HCT116 (cell line): ENCODE data around the gene CTBP2. TPM values are rescaled to one million over a fixed set of nuclear protein-coding genes. Genes with fewer than 3 reads are reported as not detected.

Source experiments
- ATAC-seq: fragments of 200-7000 bp; cut with Tn5 transposase; 2 replicates; pipeline ENCODE4 v1.9.1; 2020; ENCODE audit warnings: mild to moderate bottlenecking, moderate library complexity
- BruUV-seq: library from RNA; stranded (reverse); fragments of 400-500 nt; replicated peaks from 2 replicates; lab custom pipeline; 2021; lab: Mats Ljungman, UMichigan
- CTCF ChIA-PET: fragments of 300-600 bp; sonication (Branson Sonifier 250); formaldehyde crosslinking; loops from one replicate; lab custom pipeline; 2021; ENCODE audit warnings: antibody characterized with exemption; lab: Charles Lee
- POLR2A ChIA-PET: fragments of 300-600, 350-600 bp; sonication (Branson Sonifier 250); formaldehyde crosslinking; loops from one replicate; lab custom pipeline; 2021; ENCODE audit warnings: antibody characterized with exemption; lab: Charles Lee
- RAD21 ChIA-PET, 2 experiments: fragments of 300-600 bp; sonication (Branson Sonifier 250); formaldehyde crosslinking; loops; one replicate each; lab custom pipeline; 2023; ENCODE audit warnings: low total read pairs in 2 of 2; ENCODE audit not compliant: uncharacterized antibody in 2 of 2, unreplicated experiment in 2 of 2, low non-redundant PET in 1 of 2; lab: Charles Lee
- DNase-seq: peaks from one replicate; pipeline ENCODE4 v3.0.0-alpha.2; 2010; ENCODE audit warnings: low read depth, low spot score
- H2AFZ ChIP-seq: fragments of 200-600 bp; shearing (Covaris generic), sonication (generic); 2 replicates; pipeline ENCODE4 v1.6.1; 2017; ENCODE audit warnings: low read depth, mixed run types, mixed read lengths, antibody characterized with exemption, low read length; ENCODE audit not compliant: poor library complexity, severe bottlenecking
- H3K27ac ChIP-seq: 2 replicates; pipeline ENCODE4 v1.5.1; 2012; ENCODE audit warnings: low read depth, low read length
- H3K27me3 ChIP-seq: fragments of 200-600 bp; sonication (generic); 2 replicates; pipeline ENCODE4 v1.6.1; 2016; ENCODE audit warnings: mixed run types, low read length, mixed read lengths; ENCODE audit not compliant: insufficient read depth
- H3K36me3 ChIP-seq, 2 experiments: fragments of 200-500 bp in 1 of 2; fragments of 200-600 bp in 1 of 2; sonication (Bioruptor generic) in 1 of 2; sonication (generic) in 1 of 2; 2 replicates each; pipeline versions ENCODE4 v1.5.1 to v1.6.1; 2014 to 2016; ENCODE audit warnings: low read length in 2 of 2, inconsistent platforms in 1 of 2, mixed read lengths in 1 of 2, mixed run types in 1 of 2; ENCODE audit not compliant: insufficient read depth in 2 of 2, control insufficient read depth in 1 of 2
- H3K4me1 ChIP-seq, 2 experiments: fragments of 200-600 bp in 1 of 2; sonication (generic) in 1 of 2; 2 replicates each; pipeline versions ENCODE4 v1.5.1 to v1.6.1; 2012 to 2017; ENCODE audit warnings: low read length in 2 of 2, inconsistent platforms in 1 of 2, mild to moderate bottlenecking in 1 of 2, mixed read lengths in 1 of 2, mixed run types in 1 of 2, moderate library complexity in 1 of 2; ENCODE audit not compliant: insufficient read depth in 2 of 2, control insufficient read depth in 1 of 2
- H3K4me2 ChIP-seq: fragments of 200-600 bp; sonication (generic); 2 replicates; pipeline ENCODE4 v1.6.1; 2017; ENCODE audit warnings: mixed run types, low read length, mixed read lengths
- H3K4me3 ChIP-seq, 2 experiments: fragments of 200-600 bp in 1 of 2; sonication (generic) in 1 of 2; replicated peaks in 1 of 2; 2 replicates each; pipeline ENCODE4 v1.5.1; 2011 to 2016; ENCODE audit warnings: low read length in 2 of 2, control low read depth in 1 of 2, low read depth in 1 of 2, mild to moderate bottlenecking in 1 of 2, mixed read lengths in 1 of 2, mixed run types in 1 of 2
- H3K79me2 ChIP-seq: fragments of 200-600 bp; sonication (generic); 2 replicates; pipeline ENCODE4 v1.6.1; 2017; ENCODE audit warnings: mild to moderate bottlenecking, mixed run types, low read length, moderate library complexity, mixed read lengths; ENCODE audit not compliant: insufficient read depth
- H3K9ac ChIP-seq: fragments of 200-600 bp; sonication (generic); 2 replicates; pipeline ENCODE4 v1.6.1; 2016; ENCODE audit warnings: low read length, mixed read lengths
- H3K9me2 ChIP-seq: fragments of 200-600 bp; sonication (generic), shearing (Covaris generic); 2 replicates; pipeline ENCODE4 v1.6.1; 2017; ENCODE audit warnings: mixed run types, mild to moderate bottlenecking, moderate library complexity; ENCODE audit not compliant: insufficient read depth
- H3K9me3 ChIP-seq, 2 experiments: fragments of 200-500 bp in 1 of 2; fragments of 200-600 bp in 1 of 2; sonication (Bioruptor generic) in 1 of 2; sonication (generic) in 1 of 2; 2 replicates each; pipeline ENCODE4 v1.6.1; 2014 to 2017; ENCODE audit warnings: low read length in 2 of 2, mixed read lengths in 2 of 2, inconsistent platforms in 1 of 2, low read depth in 1 of 2, mild to moderate bottlenecking in 1 of 2, mixed run types in 1 of 2, moderate library complexity in 1 of 2; ENCODE audit not compliant: control insufficient read depth in 1 of 2, insufficient read depth in 1 of 2
- H4K20me1 ChIP-seq: fragments of 200-600 bp; sonication (generic), shearing (Covaris generic); 2 replicates; pipeline ENCODE4 v1.6.1; 2017; ENCODE audit warnings: mixed run types, mild to moderate bottlenecking, moderate library complexity; ENCODE audit not compliant: insufficient read depth
- CBX3 ChIP-seq: IDR thresholded peaks from 2 replicates; pipeline ENCODE4 v1.6.1; 2012; ENCODE audit warnings: low read depth
- EGR1 ChIP-seq: IDR thresholded peaks from 2 replicates; pipeline ENCODE4 v1.6.1; 2012; ENCODE audit warnings: low read depth
- EZH2phosphoT487 ChIP-seq: fragments of 200-600 bp; IDR thresholded peaks from 2 replicates; pipeline ENCODE4 v1.6.1; 2018; ENCODE audit warnings: antibody characterized with exemption, borderline replicate concordance
- FOSL1 ChIP-seq: IDR thresholded peaks from 2 replicates; pipeline ENCODE4 v1.6.1; 2012; ENCODE audit warnings: low read depth
- JUND ChIP-seq: IDR thresholded peaks from 2 replicates; pipeline ENCODE4 v1.6.1; 2012
- POLR2AphosphoS5 ChIP-seq: IDR thresholded peaks from 2 replicates; pipeline ENCODE4 v1.6.1; 2011; ENCODE audit warnings: mild to moderate bottlenecking, low read depth, low read length, moderate library complexity
- RAD21 ChIP-seq: IDR thresholded peaks from 2 replicates; pipeline ENCODE4 v1.6.1; 2012; ENCODE audit warnings: low read depth, mild to moderate bottlenecking
- SIN3A ChIP-seq: IDR thresholded peaks from 2 replicates; pipeline ENCODE4 v1.6.1; 2012; ENCODE audit warnings: low read depth
- SP1 ChIP-seq: IDR thresholded peaks from 2 replicates; pipeline ENCODE4 v1.6.1; 2012; ENCODE audit warnings: low read depth
- SRF ChIP-seq: IDR thresholded peaks from 2 replicates; pipeline ENCODE4 v1.6.1; 2012; ENCODE audit warnings: low read depth
- TCF7L2 ChIP-seq: IDR thresholded peaks from 2 replicates; pipeline ENCODE4 v1.7.0; 2011; ENCODE audit warnings: borderline replicate concordance, inconsistent platforms; ENCODE audit not compliant: insufficient read depth, insufficient read length; ENCODE audit errors: extremely low read depth
- YY1 ChIP-seq: IDR thresholded peaks from 2 replicates; pipeline ENCODE4 v1.6.1; 2011; ENCODE audit warnings: low read length, low read depth, moderate library complexity, mild to moderate bottlenecking; ENCODE audit not compliant: insufficient replicate concordance; ENCODE audit errors: extremely low read depth
- ZFX ChIP-seq: fragments of 450-650 bp; IDR thresholded peaks from 2 replicates; pipeline ENCODE4 v1.6.1; 2017
- ZNF274 ChIP-seq: fragments of 200-500 bp; sonication (Bioruptor generic); IDR thresholded peaks from 2 replicates; pipeline ENCODE4 v1.6.1; 2014; ENCODE audit warnings: mild to moderate bottlenecking, low read depth, low read length, inconsistent platforms
- intact Hi-C: fragments of 100-400 bp; cut with micrococcal nuclease; formaldehyde crosslinking; loops from 2 replicates; pipeline ENCODE4 v1.10.0; 2022
- total RNA-seq: library from RNA; stranded (reverse); gene quantifications from one replicate; pipeline ENCODE4 v1.2.1, GENCODE V29; 2021; ENCODE audit not compliant: unreplicated experiment
- TF ChIP-seq, protein P1 (sequence below): IDR thresholded peaks from 2 replicates; pipeline ENCODE4 v1.6.1; 2012; ENCODE audit warnings: low read depth
- TF ChIP-seq, protein P2 (sequence below): IDR thresholded peaks from 2 replicates; pipeline ENCODE4 v1.6.1; 2012
- TF ChIP-seq, protein P3 (sequence below): IDR thresholded peaks from 2 replicates; pipeline ENCODE4 v1.6.1; 2012
- TF ChIP-seq, protein P4 (sequence below): IDR thresholded peaks from 2 replicates; pipeline ENCODE4 v1.6.1; 2011; ENCODE audit warnings: mild to moderate bottlenecking, low read length, moderate library complexity; ENCODE audit not compliant: insufficient replicate concordance; ENCODE audit errors: extremely low read depth
- TF ChIP-seq, protein P5 (sequence below), 3 experiments: fragments of 200-600 bp in 1 of 3; sonication (generic) in 1 of 3; IDR thresholded peaks in 2 of 3; conservative IDR thresholded peaks in 1 of 3; 2 replicates each; pipeline ENCODE4 v1.5.1; 2012 to 2017; ENCODE audit warnings: low read depth in 2 of 3, low read length in 2 of 3, antibody characterized with exemption in 1 of 3, borderline replicate concordance in 1 of 3, control low read depth in 1 of 3, mild to moderate bottlenecking in 1 of 3, mixed read lengths in 1 of 3, mixed run types in 1 of 3, moderate library complexity in 1 of 3; ENCODE audit not compliant: insufficient read depth in 1 of 3

CTBP2 gene
- total RNA-seq, 1 experiment from 2014 or later = 144 TPM

DNA sequence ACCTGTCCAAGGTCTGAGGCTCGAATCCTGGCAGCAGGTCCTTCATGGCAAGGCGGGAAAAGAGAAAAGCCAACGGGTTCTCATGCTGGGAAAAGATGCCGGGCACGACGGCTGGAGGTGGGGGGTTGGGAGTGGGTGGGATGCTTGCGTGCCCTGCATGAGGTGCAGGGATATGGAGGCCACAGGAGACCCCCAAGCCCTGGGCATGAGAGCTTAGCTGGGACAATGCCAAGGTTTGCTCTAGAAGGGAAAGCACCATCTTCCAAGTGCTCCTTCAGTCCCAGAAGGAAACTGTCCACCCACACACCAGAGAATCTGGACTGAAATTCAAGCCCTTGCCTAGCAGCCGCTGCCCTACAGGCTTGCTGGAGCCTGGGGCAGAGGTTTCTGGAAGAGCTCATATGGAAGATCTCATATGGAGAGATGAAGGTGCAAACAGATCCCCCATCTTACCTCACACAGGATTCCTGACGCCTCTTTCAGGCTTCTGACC, 154.1 kb downstream of the CTBP2 start:
- H4K20me1 ChIP-seq = peaks cover 14% of the 10 kb centered on the region; the same call in 1 of the 2 replicates
- no peak for ATAC-seq
- H3K4me2 ChIP-seq = no peak overlapping the region
- ChIA-PET CTCF (no interaction called here), POLR2A (interaction anchor here (1.5 kb wide), 1 partner anchor 29 kb away, joined by 3 read pairs; no protein-coding TSS in a partner anchor), RAD21 (no interaction called here)
- H3K27me3 ChIP-seq = no peaks in the 10 kb centered on the region
- no peak for DNase-seq
- intact Hi-C loops = no loop called here
- no peaks in the 10 kb centered on the region for H3K9me3 ChIP-seq
- no peak overlapping the region for H3K27ac ChIP-seq
- no peaks in the 10 kb centered on the region for H3K9me2 ChIP-seq
- no peak overlapping the region for H3K4me3 ChIP-seq
- peaks cover 59% of the 10 kb centered on the region; the same call in 1 of the 2 replicates for H3K79me2 ChIP-seq
- BruUV-seq = no TSS peak
- no peak overlapping the region for H3K9ac ChIP-seq
- 0 out of 4 replicates have a peak, but pooled peaks cover 0 to 4% of the 10 kb centered on the region in 2 experiments for H3K4me1 ChIP-seq
- peaks cover 8 to 10% of the 10 kb centered on the region in 2 experiments; a peak in 2 of 4 replicates for H3K36me3 ChIP-seq
- no peak overlapping the region for H2AFZ ChIP-seq
- TF ChIP-seq SRF (no peak), ZFX (no peak), POLR2AphosphoS5 (no peak), CBX3 (no peak), EZH2phosphoT487 (no peak), TCF7L2 (no peak), RAD21 (no peak), ZNF274 (no peak), YY1 (no peak), FOSL1 (no peak), EGR1 (no peak), JUND (no peak), SP1 (no peak), SIN3A (no peak)
- TF ChIP-seq, protein P1, sequence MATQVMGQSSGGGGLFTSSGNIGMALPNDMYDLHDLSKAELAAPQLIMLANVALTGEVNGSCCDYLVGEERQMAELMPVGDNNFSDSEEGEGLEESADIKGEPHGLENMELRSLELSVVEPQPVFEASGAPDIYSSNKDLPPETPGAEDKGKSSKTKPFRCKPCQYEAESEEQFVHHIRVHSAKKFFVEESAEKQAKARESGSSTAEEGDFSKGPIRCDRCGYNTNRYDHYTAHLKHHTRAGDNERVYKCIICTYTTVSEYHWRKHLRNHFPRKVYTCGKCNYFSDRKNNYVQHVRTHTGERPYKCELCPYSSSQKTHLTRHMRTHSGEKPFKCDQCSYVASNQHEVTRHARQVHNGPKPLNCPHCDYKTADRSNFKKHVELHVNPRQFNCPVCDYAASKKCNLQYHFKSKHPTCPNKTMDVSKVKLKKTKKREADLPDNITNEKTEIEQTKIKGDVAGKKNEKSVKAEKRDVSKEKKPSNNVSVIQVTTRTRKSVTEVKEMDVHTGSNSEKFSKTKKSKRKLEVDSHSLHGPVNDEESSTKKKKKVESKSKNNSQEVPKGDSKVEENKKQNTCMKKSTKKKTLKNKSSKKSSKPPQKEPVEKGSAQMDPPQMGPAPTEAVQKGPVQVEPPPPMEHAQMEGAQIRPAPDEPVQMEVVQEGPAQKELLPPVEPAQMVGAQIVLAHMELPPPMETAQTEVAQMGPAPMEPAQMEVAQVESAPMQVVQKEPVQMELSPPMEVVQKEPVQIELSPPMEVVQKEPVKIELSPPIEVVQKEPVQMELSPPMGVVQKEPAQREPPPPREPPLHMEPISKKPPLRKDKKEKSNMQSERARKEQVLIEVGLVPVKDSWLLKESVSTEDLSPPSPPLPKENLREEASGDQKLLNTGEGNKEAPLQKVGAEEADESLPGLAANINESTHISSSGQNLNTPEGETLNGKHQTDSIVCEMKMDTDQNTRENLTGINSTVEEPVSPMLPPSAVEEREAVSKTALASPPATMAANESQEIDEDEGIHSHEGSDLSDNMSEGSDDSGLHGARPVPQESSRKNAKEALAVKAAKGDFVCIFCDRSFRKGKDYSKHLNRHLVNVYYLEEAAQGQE = no peak
- TF ChIP-seq, protein P2, sequence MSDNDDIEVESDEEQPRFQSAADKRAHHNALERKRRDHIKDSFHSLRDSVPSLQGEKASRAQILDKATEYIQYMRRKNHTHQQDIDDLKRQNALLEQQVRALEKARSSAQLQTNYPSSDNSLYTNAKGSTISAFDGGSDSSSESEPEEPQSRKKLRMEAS = no peak
- TF ChIP-seq, protein P3, sequence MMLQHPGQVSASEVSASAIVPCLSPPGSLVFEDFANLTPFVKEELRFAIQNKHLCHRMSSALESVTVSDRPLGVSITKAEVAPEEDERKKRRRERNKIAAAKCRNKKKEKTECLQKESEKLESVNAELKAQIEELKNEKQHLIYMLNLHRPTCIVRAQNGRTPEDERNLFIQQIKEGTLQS = no peak
- TF ChIP-seq, protein P4, sequence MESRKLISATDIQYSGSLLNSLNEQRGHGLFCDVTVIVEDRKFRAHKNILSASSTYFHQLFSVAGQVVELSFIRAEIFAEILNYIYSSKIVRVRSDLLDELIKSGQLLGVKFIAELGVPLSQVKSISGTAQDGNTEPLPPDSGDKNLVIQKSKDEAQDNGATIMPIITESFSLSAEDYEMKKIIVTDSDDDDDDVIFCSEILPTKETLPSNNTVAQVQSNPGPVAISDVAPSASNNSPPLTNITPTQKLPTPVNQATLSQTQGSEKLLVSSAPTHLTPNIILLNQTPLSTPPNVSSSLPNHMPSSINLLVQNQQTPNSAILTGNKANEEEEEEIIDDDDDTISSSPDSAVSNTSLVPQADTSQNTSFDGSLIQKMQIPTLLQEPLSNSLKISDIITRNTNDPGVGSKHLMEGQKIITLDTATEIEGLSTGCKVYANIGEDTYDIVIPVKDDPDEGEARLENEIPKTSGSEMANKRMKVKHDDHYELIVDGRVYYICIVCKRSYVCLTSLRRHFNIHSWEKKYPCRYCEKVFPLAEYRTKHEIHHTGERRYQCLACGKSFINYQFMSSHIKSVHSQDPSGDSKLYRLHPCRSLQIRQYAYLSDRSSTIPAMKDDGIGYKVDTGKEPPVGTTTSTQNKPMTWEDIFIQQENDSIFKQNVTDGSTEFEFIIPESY = no peak
- TF ChIP-seq, protein P5, sequence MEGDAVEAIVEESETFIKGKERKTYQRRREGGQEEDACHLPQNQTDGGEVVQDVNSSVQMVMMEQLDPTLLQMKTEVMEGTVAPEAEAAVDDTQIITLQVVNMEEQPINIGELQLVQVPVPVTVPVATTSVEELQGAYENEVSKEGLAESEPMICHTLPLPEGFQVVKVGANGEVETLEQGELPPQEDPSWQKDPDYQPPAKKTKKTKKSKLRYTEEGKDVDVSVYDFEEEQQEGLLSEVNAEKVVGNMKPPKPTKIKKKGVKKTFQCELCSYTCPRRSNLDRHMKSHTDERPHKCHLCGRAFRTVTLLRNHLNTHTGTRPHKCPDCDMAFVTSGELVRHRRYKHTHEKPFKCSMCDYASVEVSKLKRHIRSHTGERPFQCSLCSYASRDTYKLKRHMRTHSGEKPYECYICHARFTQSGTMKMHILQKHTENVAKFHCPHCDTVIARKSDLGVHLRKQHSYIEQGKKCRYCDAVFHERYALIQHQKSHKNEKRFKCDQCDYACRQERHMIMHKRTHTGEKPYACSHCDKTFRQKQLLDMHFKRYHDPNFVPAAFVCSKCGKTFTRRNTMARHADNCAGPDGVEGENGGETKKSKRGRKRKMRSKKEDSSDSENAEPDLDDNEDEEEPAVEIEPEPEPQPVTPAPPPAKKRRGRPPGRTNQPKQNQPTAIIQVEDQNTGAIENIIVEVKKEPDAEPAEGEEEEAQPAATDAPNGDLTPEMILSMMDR (IDR thresholded peaks at IDR 0.05 in 2 of 3, conservative IDR thresholded peaks at IDR 0.05 in 1 of 3; ENCODE audit: borderline replicate concordance in 1 of 3, insufficient read depth in 1 of 3, low read depth in 2 of 3, low read length in 2 of 3) = no peak
